ENCODE results near the gene ADAMTS15. TPM values are rescaled to one million over a fixed set of nuclear protein-coding genes. Genes with fewer than 3 reads are reported as not detected.

The ADAMTS15 gene
- total and polyA plus RNA-seq, 10 of the 15 experiments (the other 5 are each of a cell fraction or from before 2014, with no cell fraction given), result not detected

DNA sequence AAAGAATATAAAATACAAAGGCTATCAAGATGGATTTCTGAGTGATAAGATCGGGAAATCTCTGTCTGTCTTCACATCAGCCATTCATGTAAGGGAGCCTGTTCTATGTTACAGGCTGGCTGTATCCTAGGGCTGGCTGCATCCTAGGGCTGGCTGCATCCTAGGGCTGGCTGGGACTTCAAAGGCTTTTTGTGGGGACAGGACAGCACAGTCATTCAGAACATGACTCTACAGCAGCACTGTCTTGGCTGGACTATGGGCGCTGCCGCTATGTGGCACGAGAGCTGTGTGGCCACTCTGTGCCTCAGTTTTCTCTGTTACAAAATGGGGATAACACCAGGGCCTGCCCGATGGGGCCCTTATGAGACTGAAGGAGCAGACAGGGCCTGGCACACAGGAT, 30.2 kb upstream of the ADAMTS15 start:
- Histone ChIP-seq H3K4me2 (ENCODE audit: control insufficient read depth, insufficient read depth) (no peak overlapping the region), H3K9ac (ENCODE audit: control insufficient read depth, insufficient read depth, low read length) (no peak overlapping the region), H3K36me3 (ENCODE audit: control insufficient read depth in 2 of 2, insufficient read depth in 2 of 2, low read length in 1 of 2) (no peaks in the 10 kb centered on the region), H3K9me3 (replicated peaks; ENCODE audit: control insufficient read depth, insufficient read depth, low read length) (no peaks in the 10 kb centered on the region), H3K4me1 (ENCODE audit: control insufficient read depth, insufficient read depth, low read length) (no peaks in the 10 kb centered on the region), H2AFZ (ENCODE audit: control insufficient read depth, low read depth, low read length) (no peak overlapping the region), H4K20me1 (ENCODE audit: control insufficient read depth, insufficient read depth) (no peaks in the 10 kb centered on the region), H3K4me3 (no peak overlapping the region), H3K27ac (ENCODE audit: control insufficient read depth, insufficient read depth) (no peak overlapping the region), H3K27me3 (replicated peaks in 1 of 2; ENCODE audit: control insufficient read depth in 2 of 2, insufficient read depth in 2 of 2, low read length in 1 of 2) (peaks cover 2 to 9% of the 10 kb centered on the region in 2 experiments; a peak in 3 of 4 replicates), H3K79me2 (ENCODE audit: control insufficient read depth, insufficient read depth, low read length) (no peaks in the 10 kb centered on the region)
- DNase-seq (ENCODE audit: low read depth, low spot score) (no peak), ATAC-seq (no peak), FAIRE-seq (no peak)
- SMC1A ChIA-PET (ENCODE audit: uncharacterized antibody, unreplicated experiment), result interaction anchor here (1.0 kb wide), 1 partner anchor 202 kb away, joined by 3 read pairs; no protein-coding TSS in a partner anchor
- in situ Hi-C loops (cut with MboI) (no loop called here), intact Hi-C loops (cut with micrococcal nuclease; ENCODE audit: unreplicated experiment) (no loop called here)
- POLR2A ChIA-PET, result no interaction called here
- 37% methylated on average over 5 of the region's 5 CpGs for WGBS (ENCODE audit: insufficient coverage, insufficient replicate concordance, low lambda C conversion rate, missing lambda C conversion rate)
- RAD21 ChIA-PET (ENCODE audit: unreplicated experiment), result no interaction called here
- no peak for TF ChIP-seq RAD21 (IDR thresholded peaks at IDR 0.05; ENCODE audit: insufficient read depth, low read depth, low read length)
- no peak for TF ChIP-seq HDAC6 (IDR thresholded peaks at IDR 0.05; ENCODE audit: unreplicated experiment)
- TF ChIP-seq ATF3 (IDR thresholded peaks at IDR 0.05; ENCODE audit: borderline replicate concordance, extremely low read depth, low read depth, low read length), result no peak
- no peak for TF ChIP-seq PKNOX1 (IDR thresholded peaks at IDR 0.05)
- no peak for TF ChIP-seq USF2 (IDR thresholded peaks at IDR 0.05; ENCODE audit: borderline replicate concordance, low read depth, low read length)
- TF ChIP-seq TCF12 (IDR thresholded peaks at IDR 0.05; ENCODE audit: low read depth, low read length), result no peak
- TF ChIP-seq, protein P1, sequence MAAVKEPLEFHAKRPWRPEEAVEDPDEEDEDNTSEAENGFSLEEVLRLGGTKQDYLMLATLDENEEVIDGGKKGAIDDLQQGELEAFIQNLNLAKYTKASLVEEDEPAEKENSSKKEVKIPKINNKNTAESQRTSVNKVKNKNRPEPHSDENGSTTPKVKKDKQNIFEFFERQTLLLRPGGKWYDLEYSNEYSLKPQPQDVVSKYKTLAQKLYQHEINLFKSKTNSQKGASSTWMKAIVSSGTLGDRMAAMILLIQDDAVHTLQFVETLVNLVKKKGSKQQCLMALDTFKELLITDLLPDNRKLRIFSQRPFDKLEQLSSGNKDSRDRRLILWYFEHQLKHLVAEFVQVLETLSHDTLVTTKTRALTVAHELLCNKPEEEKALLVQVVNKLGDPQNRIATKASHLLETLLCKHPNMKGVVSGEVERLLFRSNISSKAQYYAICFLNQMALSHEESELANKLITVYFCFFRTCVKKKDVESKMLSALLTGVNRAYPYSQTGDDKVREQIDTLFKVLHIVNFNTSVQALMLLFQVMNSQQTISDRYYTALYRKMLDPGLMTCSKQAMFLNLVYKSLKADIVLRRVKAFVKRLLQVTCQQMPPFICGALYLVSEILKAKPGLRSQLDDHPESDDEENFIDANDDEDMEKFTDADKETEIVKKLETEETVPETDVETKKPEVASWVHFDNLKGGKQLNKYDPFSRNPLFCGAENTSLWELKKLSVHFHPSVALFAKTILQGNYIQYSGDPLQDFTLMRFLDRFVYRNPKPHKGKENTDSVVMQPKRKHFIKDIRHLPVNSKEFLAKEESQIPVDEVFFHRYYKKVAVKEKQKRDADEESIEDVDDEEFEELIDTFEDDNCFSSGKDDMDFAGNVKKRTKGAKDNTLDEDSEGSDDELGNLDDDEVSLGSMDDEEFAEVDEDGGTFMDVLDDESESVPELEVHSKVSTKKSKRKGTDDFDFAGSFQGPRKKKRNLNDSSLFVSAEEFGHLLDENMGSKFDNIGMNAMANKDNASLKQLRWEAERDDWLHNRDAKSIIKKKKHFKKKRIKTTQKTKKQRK (IDR thresholded peaks at IDR 0.05; ENCODE audit: low read depth, low read length), result no peak
- no peak for TF ChIP-seq SPI1 (IDR thresholded peaks at IDR 0.05; ENCODE audit: borderline replicate concordance, insufficient read depth, low read depth, low read length)
- TF ChIP-seq BCLAF1 (IDR thresholded peaks at IDR 0.05), result no peak
- BruUV-seq (replicated peaks), result no TSS peak
- CTCF ChIA-PET, result interaction anchor here (1.1 to 1.3 kb wide), 2 partner anchors 444 to 473 kb away, joined by 3 read pairs; no protein-coding TSS in a partner anchor
